GM19467 (cell line): Measurements from ENCODE around the gene LPP.
A peak's percentile ranks its signal among the peaks of the same experiment; 100 is the strongest.
"Not testable (repeated sequence)": the region's sequence is repeated elsewhere in the genome, so short reads cannot be mapped to it uniquely, and the experiment has no call there.

Source experiments
- ATAC-seq: cut with Tn5 transposase; IDR thresholded peaks from one replicate; pipeline ENCODE4 v1.9.1; 2021; ENCODE audit warnings: mild to moderate bottlenecking, moderate library complexity; ENCODE audit not compliant: unreplicated experiment

The LPP gene

GRCh38 chr3:188421836-188422540 lies 268.0 kb downstream of the LPP start:
- peak; percentile 99 for ATAC-seq

GRCh38 chr3:188427981-188428380 lies 274.0 kb downstream of the LPP start:
- ATAC-seq: not testable (repeated sequence)

GRCh38 chr3:188431040-188431439 lies 277.1 kb downstream of the LPP start:
- no peak for ATAC-seq

GRCh38 chr3:188431553-188431952 lies 277.6 kb downstream of the LPP start:
- ATAC-seq: no peak

- no peak for ATAC-seq
Measured at GRCh38 chr3:188432802-188433520, 279.0 kb downstream of the LPP start.

- no peak for ATAC-seq
Measured at GRCh38 chr3:188433521-188434150, 279.7 kb downstream of the LPP start.

GRCh38 chr3:188434594-188434993 lies 280.6 kb downstream of the LPP start:
- no peak for ATAC-seq

- ATAC-seq: no peak
Measured at GRCh38 chr3:188435266-188435665, 281.3 kb downstream of the LPP start.

GRCh38 chr3:188437926-188438325 lies 284.0 kb downstream of the LPP start:
- no peak for ATAC-seq

GRCh38 chr3:188439080-188439479 lies 285.1 kb downstream of the LPP start:
- peak; percentile 79 for ATAC-seq

- ATAC-seq: no peak
Measured at GRCh38 chr3:188440340-188440972, 286.5 kb downstream of the LPP start.

GRCh38 chr3:188442430-188442829 lies 288.5 kb downstream of the LPP start:
- ATAC-seq: no peak

GRCh38 chr3:188445175-188445574 lies 291.2 kb downstream of the LPP start:
- not testable (repeated sequence) for ATAC-seq

GRCh38 chr3:188446014-188446413 lies 292.1 kb downstream of the LPP start:
- peak; percentile 64 for ATAC-seq

- ATAC-seq: no peak
Measured at GRCh38 chr3:188446766-188447165, 292.8 kb downstream of the LPP start.

GRCh38 chr3:188448813-188449212 lies 294.9 kb downstream of the LPP start:
- ATAC-seq: no peak

- ATAC-seq: no peak
Measured at GRCh38 chr3:188449421-188449820, 295.5 kb downstream of the LPP start.

GRCh38 chr3:188452158-188452772 lies 298.3 kb downstream of the LPP start:
- ATAC-seq: no peak

- no peak for ATAC-seq
Measured at GRCh38 chr3:188453431-188454384, 299.8 kb downstream of the LPP start.

GRCh38 chr3:188455748-188456147 lies 301.8 kb downstream of the LPP start:
- ATAC-seq: no peak
